Measurements from ENCODE around the gene H2AZ2.

The H2AZ2 gene

DNA sequence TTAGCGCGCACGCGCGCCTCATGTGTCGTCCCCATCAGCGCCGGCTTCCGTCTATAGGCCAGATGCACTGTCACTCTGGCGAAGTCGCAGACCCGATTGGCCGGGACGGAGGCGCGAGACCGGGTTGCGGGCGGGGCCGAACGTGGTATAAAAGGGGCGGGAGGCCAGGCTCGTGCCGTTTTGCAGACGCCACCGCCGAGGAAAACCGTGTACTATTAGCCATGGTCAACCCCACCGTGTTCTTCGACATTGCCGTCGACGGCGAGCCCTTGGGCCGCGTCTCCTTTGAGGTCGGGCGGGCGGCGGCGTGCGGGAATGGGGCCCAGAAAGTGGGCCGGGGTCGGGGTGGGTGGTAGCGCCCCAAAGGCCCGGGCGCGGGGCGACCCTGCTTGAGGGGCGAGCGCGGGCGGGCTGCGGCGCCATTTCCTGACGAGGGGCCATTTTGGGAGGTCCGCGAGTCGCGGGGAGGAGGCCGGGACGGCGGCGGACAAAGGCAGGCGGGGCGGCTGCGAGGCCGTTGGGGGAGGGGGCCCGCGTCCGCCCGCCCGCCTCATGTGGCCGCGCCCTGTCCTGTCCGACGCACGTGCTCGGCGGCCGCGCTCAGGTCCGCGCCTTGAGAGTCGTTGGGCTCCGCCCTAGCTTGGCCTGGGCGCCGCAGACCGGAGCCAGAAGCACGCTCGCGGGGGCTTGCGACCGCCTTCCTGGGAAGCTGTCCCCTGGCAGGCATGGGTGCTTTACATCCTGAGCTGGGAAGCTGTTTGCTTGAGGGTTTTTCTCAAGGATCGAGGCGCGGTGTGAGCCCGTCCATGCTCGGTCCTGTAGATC lies 51.2 kb downstream of the H2AZ2 start, which contains the start of gene PPIA:
TSS of gene PPIA (plus strand) at position 178 of the 825 bp plus-strand sequence. CDS start at position 222, 44 bp downstream.
- peak within 1 kb of the TSS; percentile 69 for H2AFZ ChIP-seq (ENCODE audit: low read depth)
- H3K79me2 ChIP-seq (ENCODE audit: insufficient read depth, low read depth): peaks cover 50% of the 10 kb centered on the region
- peak within 1 kb of the TSS; percentile 3 for H3K4me3 ChIP-seq (IDR thresholded peaks at IDR 0.05; ENCODE audit: insufficient read depth, low read depth, low read length)
- H3K27ac ChIP-seq: peak within 1 kb of the TSS; percentile 96
- TF ChIP-seq, protein P1, sequence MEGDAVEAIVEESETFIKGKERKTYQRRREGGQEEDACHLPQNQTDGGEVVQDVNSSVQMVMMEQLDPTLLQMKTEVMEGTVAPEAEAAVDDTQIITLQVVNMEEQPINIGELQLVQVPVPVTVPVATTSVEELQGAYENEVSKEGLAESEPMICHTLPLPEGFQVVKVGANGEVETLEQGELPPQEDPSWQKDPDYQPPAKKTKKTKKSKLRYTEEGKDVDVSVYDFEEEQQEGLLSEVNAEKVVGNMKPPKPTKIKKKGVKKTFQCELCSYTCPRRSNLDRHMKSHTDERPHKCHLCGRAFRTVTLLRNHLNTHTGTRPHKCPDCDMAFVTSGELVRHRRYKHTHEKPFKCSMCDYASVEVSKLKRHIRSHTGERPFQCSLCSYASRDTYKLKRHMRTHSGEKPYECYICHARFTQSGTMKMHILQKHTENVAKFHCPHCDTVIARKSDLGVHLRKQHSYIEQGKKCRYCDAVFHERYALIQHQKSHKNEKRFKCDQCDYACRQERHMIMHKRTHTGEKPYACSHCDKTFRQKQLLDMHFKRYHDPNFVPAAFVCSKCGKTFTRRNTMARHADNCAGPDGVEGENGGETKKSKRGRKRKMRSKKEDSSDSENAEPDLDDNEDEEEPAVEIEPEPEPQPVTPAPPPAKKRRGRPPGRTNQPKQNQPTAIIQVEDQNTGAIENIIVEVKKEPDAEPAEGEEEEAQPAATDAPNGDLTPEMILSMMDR (conservative IDR thresholded peaks at IDR 0.05; ENCODE audit: low read depth, low read length): no peak
- H3K4me2 ChIP-seq: peak within 1 kb of the TSS; percentile 78
- H3K36me3 ChIP-seq (ENCODE audit: insufficient read depth): peaks cover 28% of the 10 kb centered on the region
- peaks cover 47% of the 10 kb centered on the region for H3K4me1 ChIP-seq (ENCODE audit: low read depth, poor library complexity, severe bottlenecking)
- H4K20me1 ChIP-seq (ENCODE audit: insufficient read depth): peaks cover 36% of the 10 kb centered on the region
- H3K9ac ChIP-seq: peak within 1 kb of the TSS; percentile 99
- no peaks in the 10 kb centered on the region for H3K27me3 ChIP-seq (ENCODE audit: insufficient read depth, low read depth)

DNA sequence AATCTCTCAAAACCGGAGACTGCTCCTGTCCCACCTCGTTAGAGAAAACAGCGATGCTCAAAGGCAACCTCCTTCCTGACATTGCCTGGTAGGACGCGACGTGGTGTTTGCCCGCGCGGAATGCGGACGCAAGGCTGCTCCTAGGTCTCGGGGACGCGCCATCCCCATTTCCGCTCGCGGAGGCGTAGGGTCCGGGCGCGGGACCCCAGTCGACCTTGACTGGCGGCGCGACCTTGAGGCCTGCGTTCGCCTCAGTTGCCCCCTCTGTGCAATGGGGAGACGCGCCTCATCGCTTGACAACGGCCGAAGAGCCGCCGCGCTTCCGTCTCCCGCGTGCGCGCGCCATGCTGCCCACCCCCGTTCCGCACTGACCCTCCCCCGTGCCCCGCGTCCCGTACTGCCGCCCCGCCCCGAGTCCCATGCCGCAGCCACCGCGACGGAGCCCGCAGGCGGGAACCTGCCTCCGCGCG lies 51.8 kb downstream of the H2AZ2 start:
- H3K27ac ChIP-seq: peak overlapping the region; percentile 96
- peaks cover 25% of the 10 kb centered on the region for H3K36me3 ChIP-seq (ENCODE audit: insufficient read depth)
- no peaks in the 10 kb centered on the region for H3K27me3 ChIP-seq (ENCODE audit: insufficient read depth, low read depth)
- peak overlapping the region; percentile 99 for H3K9ac ChIP-seq
- peaks cover 53% of the 10 kb centered on the region for H3K4me1 ChIP-seq (ENCODE audit: low read depth, poor library complexity, severe bottlenecking)
- peaks cover 36% of the 10 kb centered on the region for H4K20me1 ChIP-seq (ENCODE audit: insufficient read depth)
- peak overlapping the region; percentile 69 for H2AFZ ChIP-seq (ENCODE audit: low read depth)
- TF ChIP-seq, protein P1 (conservative IDR thresholded peaks at IDR 0.05; ENCODE audit: low read depth, low read length): no peak
- H3K4me2 ChIP-seq: peak overlapping the region; percentile 78
- peak overlapping the region; percentile 3 for H3K4me3 ChIP-seq (IDR thresholded peaks at IDR 0.05; ENCODE audit: insufficient read depth, low read depth, low read length)
- H3K79me2 ChIP-seq (ENCODE audit: insufficient read depth, low read depth): peaks cover 50% of the 10 kb centered on the region

DNA sequence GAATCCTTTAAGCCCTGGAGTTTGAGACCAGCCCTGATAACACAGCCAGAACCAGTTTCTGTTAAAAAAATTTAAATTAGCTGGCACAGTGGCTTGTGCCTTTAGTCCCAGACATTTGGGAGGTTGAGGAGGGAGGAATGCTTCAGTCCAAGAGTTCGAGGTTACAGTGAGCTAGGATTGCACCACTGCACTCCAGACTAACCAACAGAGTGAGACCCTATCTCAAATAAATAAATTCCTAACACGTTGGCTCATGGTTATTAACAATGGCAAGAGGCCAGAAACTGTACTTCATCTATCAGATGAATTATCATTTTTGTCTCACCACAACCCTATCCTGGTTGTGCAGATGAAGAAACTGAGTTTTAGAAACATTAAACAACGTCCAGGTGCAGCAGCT lies 53.6 kb downstream of the H2AZ2 start:
- H3K4me1 ChIP-seq (ENCODE audit: low read depth, poor library complexity, severe bottlenecking): peaks cover 61% of the 10 kb centered on the region
- H3K27ac ChIP-seq: no peak overlapping the region
- no peak overlapping the region for H3K4me2 ChIP-seq

DNA sequence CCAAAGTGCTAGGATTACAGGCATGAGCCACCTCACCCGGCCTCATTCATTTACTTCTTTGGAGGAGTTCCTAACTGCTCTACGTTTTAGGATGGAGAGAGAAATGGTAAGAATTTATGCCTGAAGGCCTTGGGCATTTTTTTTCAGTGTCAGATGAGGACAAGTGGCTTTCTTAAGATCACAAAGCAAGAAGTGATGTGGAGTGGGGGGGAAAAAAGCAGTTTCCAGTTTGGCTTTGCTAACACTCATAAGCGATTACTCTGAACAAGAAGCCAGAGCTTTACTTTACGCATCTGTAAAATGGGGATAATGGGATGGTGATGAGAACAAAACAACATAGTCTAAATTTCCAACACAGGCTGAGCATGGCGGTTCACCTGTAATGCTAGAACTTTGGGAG lies 54.0 kb downstream of the H2AZ2 start:
- Histone ChIP-seq H4K20me1 (ENCODE audit: insufficient read depth) (peaks cover 16% of the 10 kb centered on the region), H3K27me3 (ENCODE audit: insufficient read depth, low read depth) (no peaks in the 10 kb centered on the region), H3K27ac (no peak overlapping the region), H3K79me2 (ENCODE audit: insufficient read depth, low read depth) (peaks cover 34% of the 10 kb centered on the region), H2AFZ (ENCODE audit: low read depth) (no peak overlapping the region), H3K4me1 (ENCODE audit: low read depth, poor library complexity, severe bottlenecking) (peaks cover 57% of the 10 kb centered on the region), H3K4me2 (no peak overlapping the region), H3K4me3 (IDR thresholded peaks at IDR 0.05; ENCODE audit: insufficient read depth, low read depth, low read length) (no peak overlapping the region), H3K9ac (no peak overlapping the region), H3K36me3 (ENCODE audit: insufficient read depth) (peaks cover 7% of the 10 kb centered on the region)
- TF ChIP-seq, protein P1 (conservative IDR thresholded peaks at IDR 0.05; ENCODE audit: low read depth, low read length): no peak

More for the DNA sequence above, 53.6 kb downstream of the H2AZ2 start:
- H2AFZ ChIP-seq (ENCODE audit: low read depth): no peak overlapping the region
- no peak overlapping the region for H3K4me3 ChIP-seq (IDR thresholded peaks at IDR 0.05; ENCODE audit: insufficient read depth, low read depth, low read length)
- TF ChIP-seq, protein P1 (conservative IDR thresholded peaks at IDR 0.05; ENCODE audit: low read depth, low read length): no peak
- H3K9ac ChIP-seq: no peak overlapping the region
- H4K20me1 ChIP-seq (ENCODE audit: insufficient read depth): peaks cover 20% of the 10 kb centered on the region
- H3K79me2 ChIP-seq (ENCODE audit: insufficient read depth, low read depth): peaks cover 38% of the 10 kb centered on the region
- peaks cover 11% of the 10 kb centered on the region for H3K36me3 ChIP-seq (ENCODE audit: insufficient read depth)
- H3K27me3 ChIP-seq (ENCODE audit: insufficient read depth, low read depth): no peaks in the 10 kb centered on the region

Data from KMS-11 (cell line).